HCT116 (cell line): ENCODE measurements around the gene SKIC8. TPM values are rescaled to one million over a fixed set of nuclear protein-coding genes. Genes with fewer than 3 reads are reported as not detected.

Experiments used
- ATAC-seq: fragments of 200-7000 bp; cut with Tn5 transposase; 2 replicates; pipeline ENCODE4 v1.9.1; 2020; ENCODE audit warnings: mild to moderate bottlenecking, moderate library complexity
- BruUV-seq: library from RNA; stranded (reverse); fragments of 400-500 nt; replicated peaks from 2 replicates; lab custom pipeline; 2021; lab: Mats Ljungman, UMichigan
- CTCF ChIA-PET: fragments of 300-600 bp; sonication (Branson Sonifier 250); formaldehyde crosslinking; loops from one replicate; lab custom pipeline; 2021; ENCODE audit warnings: antibody characterized with exemption; lab: Charles Lee
- POLR2A ChIA-PET: fragments of 300-600, 350-600 bp; sonication (Branson Sonifier 250); formaldehyde crosslinking; loops from one replicate; lab custom pipeline; 2021; ENCODE audit warnings: antibody characterized with exemption; lab: Charles Lee
- RAD21 ChIA-PET, 2 experiments: fragments of 300-600 bp; sonication (Branson Sonifier 250); formaldehyde crosslinking; loops; one replicate each; lab custom pipeline; 2023; ENCODE audit warnings: low total read pairs in 2 of 2; ENCODE audit not compliant: uncharacterized antibody in 2 of 2, unreplicated experiment in 2 of 2, low non-redundant PET in 1 of 2; lab: Charles Lee
- DNase-seq: peaks from one replicate; pipeline ENCODE4 v3.0.0-alpha.2; 2010; ENCODE audit warnings: low read depth, low spot score
- H2AFZ ChIP-seq: fragments of 200-600 bp; shearing (Covaris generic), sonication (generic); 2 replicates; pipeline ENCODE4 v1.6.1; 2017; ENCODE audit warnings: low read depth, mixed run types, mixed read lengths, antibody characterized with exemption, low read length; ENCODE audit not compliant: poor library complexity, severe bottlenecking
- H3K27ac ChIP-seq: 2 replicates; pipeline ENCODE4 v1.5.1; 2012; ENCODE audit warnings: low read depth, low read length
- H3K27me3 ChIP-seq: fragments of 200-600 bp; sonication (generic); 2 replicates; pipeline ENCODE4 v1.6.1; 2016; ENCODE audit warnings: mixed run types, low read length, mixed read lengths; ENCODE audit not compliant: insufficient read depth
- H3K36me3 ChIP-seq, 2 experiments: fragments of 200-500 bp in 1 of 2; fragments of 200-600 bp in 1 of 2; sonication (Bioruptor generic) in 1 of 2; sonication (generic) in 1 of 2; 2 replicates each; pipeline versions ENCODE4 v1.5.1 to v1.6.1; 2014 to 2016; ENCODE audit warnings: low read length in 2 of 2, inconsistent platforms in 1 of 2, mixed read lengths in 1 of 2, mixed run types in 1 of 2; ENCODE audit not compliant: insufficient read depth in 2 of 2, control insufficient read depth in 1 of 2
- H3K4me1 ChIP-seq, 2 experiments: fragments of 200-600 bp in 1 of 2; sonication (generic) in 1 of 2; 2 replicates each; pipeline versions ENCODE4 v1.5.1 to v1.6.1; 2012 to 2017; ENCODE audit warnings: low read length in 2 of 2, inconsistent platforms in 1 of 2, mild to moderate bottlenecking in 1 of 2, mixed read lengths in 1 of 2, mixed run types in 1 of 2, moderate library complexity in 1 of 2; ENCODE audit not compliant: insufficient read depth in 2 of 2, control insufficient read depth in 1 of 2
- H3K4me2 ChIP-seq: fragments of 200-600 bp; sonication (generic); 2 replicates; pipeline ENCODE4 v1.6.1; 2017; ENCODE audit warnings: mixed run types, low read length, mixed read lengths
- H3K4me3 ChIP-seq, 2 experiments: fragments of 200-600 bp in 1 of 2; sonication (generic) in 1 of 2; replicated peaks in 1 of 2; 2 replicates each; pipeline ENCODE4 v1.5.1; 2011 to 2016; ENCODE audit warnings: low read length in 2 of 2, control low read depth in 1 of 2, low read depth in 1 of 2, mild to moderate bottlenecking in 1 of 2, mixed read lengths in 1 of 2, mixed run types in 1 of 2
- H3K79me2 ChIP-seq: fragments of 200-600 bp; sonication (generic); 2 replicates; pipeline ENCODE4 v1.6.1; 2017; ENCODE audit warnings: mild to moderate bottlenecking, mixed run types, low read length, moderate library complexity, mixed read lengths; ENCODE audit not compliant: insufficient read depth
- H3K9ac ChIP-seq: fragments of 200-600 bp; sonication (generic); 2 replicates; pipeline ENCODE4 v1.6.1; 2016; ENCODE audit warnings: low read length, mixed read lengths
- H3K9me2 ChIP-seq: fragments of 200-600 bp; sonication (generic), shearing (Covaris generic); 2 replicates; pipeline ENCODE4 v1.6.1; 2017; ENCODE audit warnings: mixed run types, mild to moderate bottlenecking, moderate library complexity; ENCODE audit not compliant: insufficient read depth
- H3K9me3 ChIP-seq, 2 experiments: fragments of 200-500 bp in 1 of 2; fragments of 200-600 bp in 1 of 2; sonication (Bioruptor generic) in 1 of 2; sonication (generic) in 1 of 2; 2 replicates each; pipeline ENCODE4 v1.6.1; 2014 to 2017; ENCODE audit warnings: low read length in 2 of 2, mixed read lengths in 2 of 2, inconsistent platforms in 1 of 2, low read depth in 1 of 2, mild to moderate bottlenecking in 1 of 2, mixed run types in 1 of 2, moderate library complexity in 1 of 2; ENCODE audit not compliant: control insufficient read depth in 1 of 2, insufficient read depth in 1 of 2
- H4K20me1 ChIP-seq: fragments of 200-600 bp; sonication (generic), shearing (Covaris generic); 2 replicates; pipeline ENCODE4 v1.6.1; 2017; ENCODE audit warnings: mixed run types, mild to moderate bottlenecking, moderate library complexity; ENCODE audit not compliant: insufficient read depth
- CTCF ChIP-seq, 3 experiments: fragments of 200-600 bp in 1 of 3; sonication (generic) in 1 of 3; IDR thresholded peaks in 2 of 3; conservative IDR thresholded peaks in 1 of 3; 2 replicates each; pipeline ENCODE4 v1.5.1; 2012 to 2017; ENCODE audit warnings: low read depth in 2 of 3, low read length in 2 of 3, antibody characterized with exemption in 1 of 3, borderline replicate concordance in 1 of 3, control low read depth in 1 of 3, mild to moderate bottlenecking in 1 of 3, mixed read lengths in 1 of 3, mixed run types in 1 of 3, moderate library complexity in 1 of 3; ENCODE audit not compliant: insufficient read depth in 1 of 3
- EZH2phosphoT487 ChIP-seq: fragments of 200-600 bp; IDR thresholded peaks from 2 replicates; pipeline ENCODE4 v1.6.1; 2018; ENCODE audit warnings: antibody characterized with exemption, borderline replicate concordance
- JUND ChIP-seq: IDR thresholded peaks from 2 replicates; pipeline ENCODE4 v1.6.1; 2012
- MAX ChIP-seq: IDR thresholded peaks from 2 replicates; pipeline ENCODE4 v1.6.1; 2012
- POLR2AphosphoS5 ChIP-seq: IDR thresholded peaks from 2 replicates; pipeline ENCODE4 v1.6.1; 2011; ENCODE audit warnings: mild to moderate bottlenecking, low read depth, low read length, moderate library complexity
- RAD21 ChIP-seq: IDR thresholded peaks from 2 replicates; pipeline ENCODE4 v1.6.1; 2012; ENCODE audit warnings: low read depth, mild to moderate bottlenecking
- REST ChIP-seq: IDR thresholded peaks from 2 replicates; pipeline ENCODE4 v1.6.1; 2012; ENCODE audit warnings: low read depth
- TCF7L2 ChIP-seq: IDR thresholded peaks from 2 replicates; pipeline ENCODE4 v1.7.0; 2011; ENCODE audit warnings: borderline replicate concordance, inconsistent platforms; ENCODE audit not compliant: insufficient read depth, insufficient read length; ENCODE audit errors: extremely low read depth
- ZBTB33 ChIP-seq: IDR thresholded peaks from 2 replicates; pipeline ENCODE4 v1.6.1; 2011; ENCODE audit warnings: mild to moderate bottlenecking, low read length, moderate library complexity; ENCODE audit not compliant: insufficient replicate concordance; ENCODE audit errors: extremely low read depth
- ZFX ChIP-seq: fragments of 450-650 bp; IDR thresholded peaks from 2 replicates; pipeline ENCODE4 v1.6.1; 2017
- ZNF274 ChIP-seq: fragments of 200-500 bp; sonication (Bioruptor generic); IDR thresholded peaks from 2 replicates; pipeline ENCODE4 v1.6.1; 2014; ENCODE audit warnings: mild to moderate bottlenecking, low read depth, low read length, inconsistent platforms
- intact Hi-C: fragments of 100-400 bp; cut with micrococcal nuclease; formaldehyde crosslinking; loops from 2 replicates; pipeline ENCODE4 v1.10.0; 2022
- total RNA-seq: library from RNA; stranded (reverse); gene quantifications from one replicate; pipeline ENCODE4 v1.2.1, GENCODE V29; 2021; ENCODE audit not compliant: unreplicated experiment

Gene SKIC8
- total RNA-seq, 1 experiment from 2014 or later: 57.1 TPM

GRCh38 chr15:78284758-78285157 lies 14.7 kb downstream of the SKIC8 start (continued):
- TF ChIP-seq REST: no peak
- TF ChIP-seq EZH2phosphoT487: no peak
- no peak for TF ChIP-seq MAX
- TF ChIP-seq TCF7L2: no peak
- no peak for TF ChIP-seq POLR2AphosphoS5
- peak; percentile 35 for TF ChIP-seq RAD21
- no peak for TF ChIP-seq ZFX

GRCh38 chr15:78282324-78282723 lies 17.1 kb downstream of the SKIC8 start:
- Histone ChIP-seq H3K27ac (no peak overlapping the region), H3K9me3 (no peaks in the 10 kb centered on the region), H3K9me2 (no peaks in the 10 kb centered on the region), H3K4me1 (no peaks in the 10 kb centered on the region), H4K20me1 (no peaks in the 10 kb centered on the region), H2AFZ (no peak overlapping the region), H3K36me3 (peaks cover 38 to 50% of the 10 kb centered on the region in 2 experiments; a peak in 3 of 4 replicates), H3K79me2 (peaks cover 13% of the 10 kb centered on the region; the same call in 1 of the 2 replicates), H3K27me3 (no peaks in the 10 kb centered on the region), H3K4me3 (no peak overlapping the region), H3K9ac (no peak overlapping the region), H3K4me2 (no peak overlapping the region)
- DNase-seq (no peak), ATAC-seq (no peak)
- RAD21 ChIA-PET: no interaction called here
- POLR2A ChIA-PET: interaction anchor here (1.8 kb wide), 1 partner anchor 17 kb away, joined by 7 read pairs; the partner anchor contains the start of gene SKIC8
- no TSS peak for BruUV-seq
- intact Hi-C loops: no loop called here
- TF ChIP-seq CTCF (IDR thresholded peaks at IDR 0.05 in 2 of 3, conservative IDR thresholded peaks at IDR 0.05 in 1 of 3; ENCODE audit: borderline replicate concordance in 1 of 3, insufficient read depth in 1 of 3, low read depth in 2 of 3, low read length in 2 of 3) (no peak), JUND (no peak), ZNF274 (no peak), ZBTB33 (no peak), TCF7L2 (no peak), REST (no peak)
- CTCF ChIA-PET: interaction anchor here (0.7 kb wide), 1 partner anchor 17 kb away, joined by 3 read pairs; the partner anchor contains the start of gene SKIC8
